PFSK-1 (cell line): ENCODE measurements around the gene MARCHF2.

ENCODE experiments used
- POLR2AphosphoS5 ChIP-seq: IDR thresholded peaks from 2 replicates; pipeline ENCODE4 v1.6.1; 2012; ENCODE audit warnings: low read depth, mild to moderate bottlenecking, control low read depth, low read length, moderate library complexity
- TAF1 ChIP-seq: IDR thresholded peaks from 2 replicates; pipeline ENCODE4 v1.6.1; 2012; ENCODE audit warnings: low read length, control low read depth, borderline replicate concordance; ENCODE audit not compliant: insufficient read depth

GRCh38 chr19:8404391-8405151 lies 8.5 kb upstream of the MARCHF2 start:
- TF ChIP-seq POLR2AphosphoS5 (no peak), TAF1 (no peak)
